BE2C (cell line): Measurements from ENCODE around the gene P2RX3.

Experiments used
- DNase-seq: peaks from one replicate; pipeline ENCODE4 v3.0.0-alpha.2; 2020
- H3K27me3 ChIP-seq: fragments of 250-450 bp; sonication (Bioruptor Pico); 2 replicates; pipeline ENCODE4 v1.5.1; 2020; ENCODE audit warnings: mild to moderate bottlenecking
- H3K36me3 ChIP-seq: fragments of 250-450 bp; sonication (Bioruptor Pico); 2 replicates; pipeline ENCODE4 v1.5.1; 2020; ENCODE audit warnings: mild to moderate bottlenecking
- H3K4me1 ChIP-seq: fragments of 250-450 bp; sonication (Bioruptor Pico); 2 replicates; pipeline ENCODE4 v1.5.1; 2020
- H3K4me3 ChIP-seq: 2 replicates; pipeline ENCODE4 v1.5.1; 2011; ENCODE audit warnings: low read depth, low read length
- H3K9me3 ChIP-seq: fragments of 250-450 bp; sonication (Bioruptor Pico); 2 replicates; pipeline ENCODE4 v1.5.1; 2020
- CTCF ChIP-seq: IDR thresholded peaks from 2 replicates; pipeline ENCODE4 v1.5.1; 2012; ENCODE audit warnings: mild to moderate bottlenecking, low read depth, low read length

The P2RX3 gene

GRCh38 chr11:57407010-57407920, 69.1 kb downstream of the P2RX3 start:
- Histone ChIP-seq H3K4me3 (no peak overlapping the region), H3K4me1 (no peaks in the 10 kb centered on the region), H3K9me3 (no peaks in the 10 kb centered on the region), H3K27me3 (no peaks in the 10 kb centered on the region), H3K36me3 (no peaks in the 10 kb centered on the region)
- no peak for DNase-seq
- TF ChIP-seq CTCF: no peak

- Histone ChIP-seq H3K4me3 (no peak overlapping the region), H3K9me3 (no peaks in the 10 kb centered on the region), H3K36me3 (no peaks in the 10 kb centered on the region), H3K27me3 (no peaks in the 10 kb centered on the region), H3K4me1 (no peaks in the 10 kb centered on the region)
- no peak for TF ChIP-seq CTCF
- DNase-seq: no peak
These were observed 69.9 kb downstream of the P2RX3 start for GRCh38 chr11:57407941-57408475.

GRCh38 chr11:57408771-57409170, 70.6 kb downstream of the P2RX3 start:
- DNase-seq: no peak
- Histone ChIP-seq H3K4me3 (no peak overlapping the region), H3K4me1 (no peaks in the 10 kb centered on the region), H3K27me3 (no peaks in the 10 kb centered on the region), H3K9me3 (no peaks in the 10 kb centered on the region), H3K36me3 (no peaks in the 10 kb centered on the region)
- TF ChIP-seq CTCF: no peak

GRCh38 chr11:57409321-57410100, 71.4 kb downstream of the P2RX3 start:
- Histone ChIP-seq H3K4me1 (no peaks in the 10 kb centered on the region), H3K27me3 (no peaks in the 10 kb centered on the region), H3K36me3 (no peaks in the 10 kb centered on the region), H3K4me3 (no peak overlapping the region), H3K9me3 (no peaks in the 10 kb centered on the region)
- no peak for TF ChIP-seq CTCF
- no peak for DNase-seq

GRCh38 chr11:57410287-57410686, 72.1 kb downstream of the P2RX3 start:
- H3K4me1 ChIP-seq: no peaks in the 10 kb centered on the region
- no peak overlapping the region for H3K4me3 ChIP-seq
- H3K36me3 ChIP-seq: no peaks in the 10 kb centered on the region
- TF ChIP-seq CTCF: no peak
- DNase-seq: no peak
- no peaks in the 10 kb centered on the region for H3K9me3 ChIP-seq
- H3K27me3 ChIP-seq: no peaks in the 10 kb centered on the region
